HUES48 (cell line): Measurements from ENCODE around the gene ATF6B.

Source experiments
- H3K27ac ChIP-seq: one replicate; pipeline ENCODE4 v1.7.0; 2013; ENCODE audit warnings: low read depth, low read length, inconsistent platforms
- H3K27me3 ChIP-seq: 2 replicates; pipeline ENCODE4 v1.6.1; 2013; ENCODE audit warnings: mild to moderate bottlenecking, low read length; ENCODE audit not compliant: control insufficient read depth, insufficient read depth
- H3K36me3 ChIP-seq: 2 replicates; pipeline ENCODE4 v1.6.1; 2013; ENCODE audit warnings: low read length; ENCODE audit not compliant: control insufficient read depth, insufficient read depth
- H3K4me1 ChIP-seq: 2 replicates; pipeline ENCODE4 v1.6.1; 2013; ENCODE audit warnings: mild to moderate bottlenecking, low read length; ENCODE audit not compliant: control insufficient read depth, insufficient read depth
- H3K4me3 ChIP-seq: 2 replicates; pipeline ENCODE4 v1.5.1; 2013; ENCODE audit warnings: mild to moderate bottlenecking, low read depth, low read length
- H3K9ac ChIP-seq: 2 replicates; pipeline ENCODE4 v1.6.1; 2013; ENCODE audit warnings: mild to moderate bottlenecking, low read depth, low read length, moderate library complexity
- H3K9me3 ChIP-seq: 2 replicates; pipeline ENCODE4 v1.6.1; 2013; ENCODE audit warnings: low read length; ENCODE audit not compliant: control insufficient read depth, insufficient read depth

Gene ATF6B

DNA sequence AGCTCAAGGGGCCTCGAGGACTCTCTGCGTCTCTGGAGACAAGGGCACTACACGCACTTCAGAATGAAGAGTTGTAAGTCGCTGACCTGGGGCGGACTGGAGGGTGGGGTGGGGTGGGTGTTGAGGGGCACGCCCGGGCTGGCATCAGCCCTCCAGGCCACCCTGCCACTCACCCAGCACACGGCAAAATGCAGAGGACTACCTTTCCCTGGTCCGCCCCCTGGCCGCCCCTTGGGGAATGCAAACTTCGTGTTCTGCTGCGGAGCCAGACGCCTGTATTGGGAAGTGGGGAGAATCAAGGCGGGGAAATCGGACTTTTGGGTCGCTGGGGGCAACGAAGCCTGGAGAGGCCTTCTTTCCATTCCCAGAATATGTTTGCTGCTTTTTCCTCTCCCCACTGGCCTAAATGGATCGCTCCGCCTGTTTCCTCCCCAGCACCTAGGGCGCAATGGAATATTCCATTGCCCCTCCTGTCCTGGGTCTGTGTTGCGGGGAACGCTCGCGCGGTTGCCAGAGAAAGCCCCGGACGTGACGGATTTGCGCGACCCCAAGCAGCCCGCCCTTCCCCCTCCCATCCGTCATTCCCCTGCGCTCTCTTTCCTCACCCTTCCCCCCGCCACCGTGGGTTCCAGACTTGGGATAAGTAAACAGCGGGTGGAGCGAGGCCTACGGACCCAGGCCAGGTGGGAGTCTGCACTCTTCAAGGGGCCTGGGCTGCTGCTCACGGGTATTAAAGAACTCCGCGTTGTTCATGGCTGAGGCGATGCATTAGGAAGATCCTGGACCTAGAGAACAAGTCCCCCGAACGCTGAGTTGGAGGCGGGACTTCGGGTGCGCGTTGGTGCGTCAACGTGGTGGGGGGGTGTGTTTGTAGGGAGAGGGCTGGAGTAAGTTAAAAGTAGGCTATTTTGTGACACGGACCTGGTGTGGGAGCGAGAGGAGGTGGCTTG, 25.8 kb upstream of the ATF6B start, which contains the start of gene PPT2:
Gene PPT2 (plus strand): TSS at position 578 of the 950 bp plus-strand sequence. CDS start 454 bp downstream, outside the sequence.
- H3K4me1 ChIP-seq = peaks cover 27% of the 10 kb centered on the region
- H3K27ac ChIP-seq = peak within 1 kb of the TSS; percentile 94
- peaks cover 41% of the 10 kb centered on the region for H3K27me3 ChIP-seq
- H3K4me3 ChIP-seq = peak within 1 kb of the TSS; percentile 97
- peaks cover 32% of the 10 kb centered on the region for H3K36me3 ChIP-seq
- H3K9me3 ChIP-seq = no peaks in the 10 kb centered on the region
- H3K9ac ChIP-seq = peak within 1 kb of the TSS; percentile 90

DNA sequence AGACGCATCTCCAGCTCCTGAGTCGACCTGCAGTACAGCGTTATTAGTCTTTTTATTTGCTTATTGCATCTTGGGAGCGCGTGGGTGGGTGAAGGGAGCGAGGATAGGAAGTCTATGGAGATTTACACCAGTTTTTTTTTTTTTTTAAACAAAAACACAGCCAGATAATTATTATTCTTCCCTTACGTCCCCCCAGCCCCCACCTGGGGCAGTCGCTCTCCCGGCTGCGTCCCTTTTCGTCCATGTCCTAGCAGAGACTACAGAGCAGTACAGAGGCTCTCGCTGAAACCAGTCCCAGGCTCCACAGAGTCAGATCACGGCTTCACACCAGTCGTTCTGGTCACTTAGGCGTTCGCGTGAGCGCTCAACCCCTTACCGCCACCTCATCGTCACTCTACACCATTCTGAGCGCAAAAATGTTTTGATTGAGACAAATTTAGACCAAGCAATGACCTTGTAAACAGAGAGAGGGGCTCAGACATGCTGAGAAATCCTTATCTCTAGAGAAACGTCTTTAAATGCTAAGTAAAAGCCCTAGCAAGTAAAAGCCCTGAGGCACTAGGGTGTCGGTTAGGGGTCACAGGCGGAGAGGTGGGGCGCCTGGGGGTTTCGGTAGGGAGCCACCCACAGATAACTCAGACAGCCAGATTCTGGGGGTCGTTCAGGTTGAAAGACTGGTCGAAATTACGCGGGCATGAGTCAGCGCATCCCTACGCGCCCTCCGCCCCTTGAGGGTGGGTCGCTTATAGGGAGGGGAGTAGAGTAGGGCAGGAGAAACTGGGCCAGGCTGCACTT, 24.9 kb upstream of the ATF6B start:
- Histone ChIP-seq H3K4me1 (peaks cover 27% of the 10 kb centered on the region), H3K27ac (peak overlapping the region; percentile 94), H3K9me3 (no peaks in the 10 kb centered on the region), H3K36me3 (peaks cover 24% of the 10 kb centered on the region), H3K27me3 (peaks cover 41% of the 10 kb centered on the region), H3K9ac (peak overlapping the region; percentile 58; the same call in 1 of the 2 replicates), H3K4me3 (peak overlapping the region; percentile 97)

DNA sequence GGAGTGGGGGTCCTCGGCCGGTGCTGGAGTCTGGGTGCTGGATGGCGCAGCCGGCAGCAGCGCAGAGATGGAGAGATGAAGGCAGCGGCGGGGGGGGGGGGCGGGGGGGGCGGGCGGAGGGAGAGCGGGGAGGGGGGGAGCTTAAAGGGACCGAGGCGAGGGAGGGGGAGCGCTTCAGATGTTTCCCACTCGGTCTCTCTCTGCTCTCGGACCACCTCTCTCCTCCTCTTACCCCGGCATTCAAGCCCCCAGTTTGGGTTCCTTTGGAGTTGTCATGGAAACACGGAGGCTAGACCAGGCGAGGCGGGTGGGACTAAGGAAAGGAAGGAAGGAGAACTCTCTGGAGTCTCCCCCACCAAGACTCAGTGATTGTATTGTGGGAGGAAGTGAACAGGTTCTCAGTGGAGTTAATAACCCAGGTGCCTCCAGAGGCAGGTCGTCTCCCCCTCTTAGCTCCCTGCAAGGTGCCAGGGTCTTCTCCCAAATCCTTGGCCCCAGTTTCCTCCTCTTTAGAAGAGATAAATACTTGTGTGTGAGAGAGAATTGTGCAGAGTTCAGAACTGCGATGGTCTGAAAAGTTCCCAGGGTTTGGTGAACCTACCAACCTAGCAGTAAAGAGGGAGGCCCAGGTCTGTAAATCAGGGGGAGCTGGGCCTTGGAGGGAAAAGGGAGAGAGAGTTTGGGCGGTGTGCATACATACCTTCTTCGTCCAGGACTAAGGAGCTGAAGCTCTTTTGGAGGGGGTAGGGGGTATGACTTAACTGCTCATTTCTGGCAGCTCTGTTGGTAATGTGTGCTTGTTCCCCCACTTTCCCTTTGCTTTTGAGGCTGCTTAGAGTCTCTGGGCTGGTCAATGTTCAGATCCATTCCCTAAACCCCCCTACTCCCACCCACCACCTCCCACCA, 24.1 kb upstream of the ATF6B start, which contains the start of gene PRRT1:
Gene PRRT1 (minus strand): TSS at position 77 of the 906 bp plus-strand sequence. CDS start 112 bp downstream, outside the sequence.
- Histone ChIP-seq H3K36me3 (peaks cover 15% of the 10 kb centered on the region), H3K9ac (no peak within 1 kb of the TSS), H3K9me3 (no peaks in the 10 kb centered on the region), H3K27ac (peak within 1 kb of the TSS; percentile 94), H3K4me3 (peak within 1 kb of the TSS; percentile 97), H3K4me1 (peaks cover 27% of the 10 kb centered on the region), H3K27me3 (peaks cover 41% of the 10 kb centered on the region)

DNA sequence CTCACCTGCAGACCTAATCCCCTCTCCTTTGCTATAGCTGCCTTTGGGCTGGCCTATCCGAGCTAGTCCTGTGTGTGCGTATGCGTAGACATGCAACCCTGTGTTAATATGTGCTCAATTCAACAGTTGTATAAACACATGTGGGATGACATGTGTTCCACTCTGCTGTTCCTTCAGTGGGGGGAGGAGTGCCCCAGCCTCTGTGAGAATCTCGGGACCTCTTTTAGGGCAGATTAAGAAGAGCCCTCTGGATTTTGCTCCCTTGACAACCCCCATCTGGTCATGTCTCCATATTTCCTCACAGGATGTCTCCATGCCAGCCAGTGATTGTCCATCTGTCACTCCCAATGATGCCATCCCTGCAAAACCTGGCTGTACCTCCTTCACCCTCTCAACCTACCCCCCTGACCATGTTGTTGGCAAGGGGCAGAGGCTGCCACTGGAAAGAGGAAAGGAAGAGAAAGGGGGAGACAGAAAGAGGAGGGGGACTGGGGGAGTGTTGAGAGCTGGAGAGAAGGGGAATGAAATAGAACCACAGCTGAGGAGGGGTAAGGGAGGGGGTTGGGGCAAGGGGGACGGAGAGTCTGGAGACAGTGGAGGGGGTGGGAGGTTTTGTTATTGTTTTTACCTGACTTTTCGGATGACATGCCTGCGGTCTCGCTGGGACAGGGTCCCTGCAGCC, 23.3 kb upstream of the ATF6B start:
- Histone ChIP-seq H3K4me3 (peak overlapping the region; percentile 36; the same call in 1 of the 2 replicates), H3K4me1 (peaks cover 33% of the 10 kb centered on the region), H3K27me3 (peaks cover 41% of the 10 kb centered on the region), H3K36me3 (peaks cover 8% of the 10 kb centered on the region), H3K27ac (no peak overlapping the region), H3K9me3 (no peaks in the 10 kb centered on the region), H3K9ac (no peak overlapping the region)

DNA sequence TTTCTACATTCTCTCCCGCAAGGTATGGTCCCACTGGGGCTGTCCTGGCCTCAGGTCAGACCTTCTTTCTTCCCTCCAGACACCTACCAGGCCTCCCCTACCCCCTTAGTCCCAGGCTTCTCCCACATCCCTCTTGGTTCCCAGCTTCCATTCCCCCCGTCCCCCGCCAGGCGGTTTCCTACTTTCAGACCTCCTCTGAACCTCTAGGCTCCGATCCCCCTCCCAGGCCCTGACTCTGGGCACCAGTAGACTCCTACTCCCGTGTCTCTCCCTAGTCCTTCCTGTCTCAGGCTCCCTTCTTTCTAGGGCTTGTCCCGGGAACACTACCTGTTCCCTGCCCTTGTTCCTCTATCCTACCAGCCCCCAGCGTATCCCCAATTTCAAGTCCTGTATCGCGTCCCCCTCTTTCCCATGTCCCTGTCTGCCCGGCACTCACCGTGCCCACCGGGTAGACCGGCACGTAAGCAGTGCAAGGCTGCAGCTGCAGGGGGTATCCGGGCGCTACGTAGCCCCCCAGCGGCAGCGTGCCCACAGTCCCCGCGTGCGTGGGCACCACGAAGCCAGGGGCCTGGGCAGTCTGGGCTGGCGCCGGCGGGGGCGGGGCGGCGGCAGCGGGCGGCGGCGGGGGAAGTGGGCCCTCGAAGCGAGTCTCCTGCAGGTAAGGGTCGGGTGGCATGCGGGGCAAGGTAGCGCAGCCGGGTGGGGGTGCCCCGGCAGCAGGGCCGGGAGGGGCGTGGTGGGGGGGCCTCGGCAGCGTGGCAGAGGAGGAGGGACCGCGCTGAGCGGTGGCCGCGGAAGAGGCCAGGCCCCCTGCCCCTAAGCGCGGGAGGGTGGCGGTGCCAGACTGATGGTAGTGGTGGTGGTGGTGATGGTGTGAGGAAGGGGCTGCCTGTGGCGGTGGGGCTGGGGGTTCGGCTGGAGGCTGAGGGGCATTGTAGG, 22.2 kb upstream of the ATF6B start:
- peaks cover 39% of the 10 kb centered on the region for H3K4me1 ChIP-seq
- H3K9ac ChIP-seq = no peak overlapping the region
- no peaks in the 10 kb centered on the region for H3K9me3 ChIP-seq
- peaks cover 1% of the 10 kb centered on the region; the same call in 1 of the 2 replicates for H3K36me3 ChIP-seq
- no peak overlapping the region for H3K27ac ChIP-seq
- peaks cover 41% of the 10 kb centered on the region for H3K27me3 ChIP-seq
- peak overlapping the region; percentile 57 for H3K4me3 ChIP-seq

DNA sequence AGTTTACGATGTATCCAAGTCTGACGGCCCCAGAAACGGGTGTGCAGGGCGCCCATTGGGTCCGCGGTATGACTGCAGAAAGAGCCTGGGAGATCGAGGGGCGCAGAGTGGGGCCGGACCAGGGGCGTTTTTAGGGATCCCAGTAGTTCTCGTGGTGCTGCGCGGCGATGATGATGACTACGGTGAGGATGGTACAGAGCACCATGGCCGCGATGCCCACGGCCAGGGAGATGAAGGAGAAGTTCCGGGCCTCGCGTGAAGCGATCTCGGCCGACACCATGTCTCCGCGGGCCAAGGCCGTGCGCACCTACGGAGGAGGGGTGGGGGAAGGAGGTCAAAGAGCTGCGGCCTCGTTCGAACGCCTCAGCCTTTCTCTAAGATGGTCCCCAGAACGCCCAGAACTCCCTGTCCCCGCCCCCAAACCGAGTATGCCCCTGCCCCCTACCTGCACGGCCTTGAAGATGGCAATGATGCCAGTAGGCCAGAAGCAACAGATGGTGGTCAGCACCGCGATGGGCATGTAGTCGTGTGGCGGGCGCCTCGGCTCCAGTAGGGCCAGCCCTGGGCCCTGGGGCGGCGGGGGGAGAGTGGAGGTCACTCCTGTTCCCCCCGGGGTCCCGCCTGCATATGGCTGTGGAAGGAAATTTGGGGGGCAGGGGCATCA, 21.2 kb upstream of the ATF6B start:
- peaks cover 39% of the 10 kb centered on the region for H3K4me1 ChIP-seq
- peaks cover 41% of the 10 kb centered on the region for H3K27me3 ChIP-seq
- H3K36me3 ChIP-seq = no peaks in the 10 kb centered on the region
- no peak overlapping the region for H3K9ac ChIP-seq
- no peak overlapping the region for H3K27ac ChIP-seq
- no peaks in the 10 kb centered on the region for H3K9me3 ChIP-seq
- H3K4me3 ChIP-seq = peak overlapping the region; percentile 61

DNA sequence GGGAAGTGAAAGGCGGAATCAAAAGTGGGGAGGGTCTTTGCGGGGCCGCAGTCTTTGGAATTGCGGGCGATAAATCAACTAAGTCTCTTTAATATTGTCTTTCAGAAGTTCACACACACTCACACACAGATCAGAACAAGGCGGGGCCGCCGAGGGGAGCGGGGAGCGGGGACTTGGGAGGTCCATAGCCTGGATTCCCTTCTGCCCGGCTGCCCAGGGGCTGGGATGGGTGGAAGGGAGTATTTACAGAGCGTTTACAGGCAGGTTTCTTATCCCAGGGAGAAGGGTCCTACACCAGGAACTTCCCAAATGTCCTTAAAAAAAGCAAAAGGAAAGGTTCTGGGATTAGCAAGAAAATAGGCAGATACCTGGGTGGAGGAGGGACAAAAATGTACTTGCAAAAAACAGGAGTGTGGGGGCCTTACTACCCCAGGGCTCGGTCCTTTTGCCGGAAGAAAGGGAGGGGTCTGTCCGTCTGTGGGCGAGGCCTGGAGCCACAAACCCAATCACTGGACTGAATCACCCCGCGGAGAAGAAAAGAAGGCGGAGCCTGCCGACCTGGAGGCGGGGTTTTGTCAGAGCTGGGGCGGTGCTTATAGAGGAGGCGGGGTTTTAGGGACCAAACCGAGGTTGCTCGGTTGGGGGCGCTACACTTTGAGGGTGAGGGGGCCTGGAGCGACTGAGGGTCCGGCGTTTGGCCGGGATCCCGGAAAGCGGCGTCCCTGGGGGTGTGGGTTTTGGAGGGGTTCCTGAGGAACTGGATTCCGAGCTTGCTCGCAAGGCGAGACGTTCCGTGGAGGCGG, 20.4 kb upstream of the ATF6B start:
- Histone ChIP-seq H3K4me1 (peaks cover 39% of the 10 kb centered on the region), H3K9ac (no peak overlapping the region), H3K27me3 (peaks cover 41% of the 10 kb centered on the region), H3K27ac (no peak overlapping the region), H3K9me3 (no peaks in the 10 kb centered on the region), H3K36me3 (no peaks in the 10 kb centered on the region), H3K4me3 (peak overlapping the region; percentile 61)

DNA sequence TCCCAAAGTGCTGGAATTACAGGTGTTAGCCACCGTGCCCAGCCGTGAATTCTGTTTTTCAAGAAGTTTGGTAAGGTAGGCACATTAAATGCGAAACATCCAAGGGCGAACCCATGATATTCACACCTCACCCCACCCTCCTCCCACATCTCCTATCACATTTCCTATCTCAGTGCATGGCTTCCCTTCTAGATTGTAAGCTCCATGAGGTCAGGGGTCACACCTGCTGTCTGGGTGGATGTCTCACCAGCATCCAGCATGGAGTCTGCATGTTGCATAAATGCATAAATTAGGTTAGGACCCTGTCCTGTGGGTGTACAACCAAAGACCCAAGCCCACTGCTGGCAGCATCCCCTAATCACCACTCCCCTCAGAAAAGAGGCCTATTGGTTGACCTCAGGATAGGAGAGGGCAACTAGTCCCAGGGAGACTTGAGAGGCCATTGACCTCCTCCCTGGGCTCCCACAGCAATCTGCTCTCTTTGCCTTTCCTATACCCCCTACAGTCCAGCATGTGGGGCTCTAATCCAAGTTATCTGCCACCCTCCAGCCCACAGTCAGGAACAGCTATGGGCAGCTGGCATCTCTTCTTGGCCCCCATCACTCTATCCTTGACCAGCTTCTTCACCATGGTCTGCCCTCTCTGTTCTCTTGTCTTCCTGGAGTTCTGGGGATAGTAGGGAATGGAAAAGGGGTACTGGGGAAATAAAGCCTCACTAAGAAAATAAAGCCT, 19.5 kb upstream of the ATF6B start:
- Histone ChIP-seq H3K27me3 (peaks cover 36% of the 10 kb centered on the region), H3K4me3 (peak overlapping the region; percentile 56; the same call in 1 of the 2 replicates), H3K4me1 (peaks cover 32% of the 10 kb centered on the region), H3K27ac (no peak overlapping the region), H3K36me3 (no peaks in the 10 kb centered on the region), H3K9ac (no peak overlapping the region), H3K9me3 (no peaks in the 10 kb centered on the region)
